OCI-M1 (cell line): ENCODE data around the gene SIGLEC10.

ENCODE experiments used
- DNase-seq: peaks from one replicate; lab custom pipeline; 2025; lab: John Stamatoyannopoulos, UW

Gene SIGLEC10

DNA sequence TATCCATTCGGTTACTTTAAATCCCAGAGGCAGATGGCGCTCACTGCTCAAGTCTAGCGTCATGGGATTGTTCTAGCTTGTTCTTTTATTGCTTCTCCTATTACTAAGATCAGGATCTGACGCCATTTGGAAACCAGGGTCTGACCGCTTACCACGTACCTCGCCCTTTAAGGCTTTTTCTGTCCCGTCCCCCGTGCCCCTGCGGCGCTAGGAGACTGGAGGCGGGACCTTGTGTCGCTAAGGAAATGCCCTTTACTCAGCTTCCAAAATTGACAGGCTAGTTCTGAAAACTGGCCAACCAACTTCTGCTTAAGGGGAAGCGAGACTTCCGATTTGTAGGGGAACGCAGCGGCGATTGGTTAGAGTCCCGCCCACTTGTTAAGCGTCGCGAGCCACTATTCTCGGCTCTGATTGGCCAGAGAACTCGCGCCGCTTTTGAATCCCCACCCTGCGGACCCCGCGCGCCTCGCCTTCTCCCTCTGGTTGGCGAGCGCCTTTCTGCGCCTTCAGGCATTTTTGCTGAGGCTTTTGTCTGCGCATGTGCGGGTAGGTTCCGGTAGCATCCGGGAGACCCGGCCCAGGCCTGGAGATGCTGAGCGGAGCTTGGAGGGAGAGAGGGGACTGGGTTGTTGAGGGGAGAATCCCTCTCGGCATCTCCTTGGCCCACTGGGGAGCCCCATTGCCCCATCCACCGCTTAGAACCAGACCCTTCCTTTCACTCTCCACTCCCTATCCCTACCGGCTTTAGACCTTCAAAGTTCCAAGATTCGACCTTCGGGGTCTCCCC lies 23.2 kb downstream of the SIGLEC10 start:
- peak; percentile 100 for DNase-seq

DNA sequence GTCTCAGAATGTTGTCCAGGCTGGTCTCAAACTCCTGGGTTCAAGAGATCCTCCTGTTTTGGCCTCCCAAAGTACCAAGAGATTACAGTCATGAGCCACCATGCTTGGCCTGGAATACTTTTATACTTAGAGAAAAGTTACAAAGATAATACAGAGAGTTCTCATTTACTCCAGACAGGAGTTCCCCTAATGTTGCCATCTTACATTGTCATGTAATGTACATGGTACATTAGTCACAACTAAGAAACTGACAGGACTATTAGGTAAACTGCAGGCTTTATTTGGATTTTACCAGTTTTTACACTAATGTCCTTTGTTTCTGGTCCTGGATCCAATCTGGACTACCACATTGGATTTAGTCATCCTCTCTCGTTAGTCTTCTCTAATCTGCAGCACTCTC lies 24.7 kb downstream of the SIGLEC10 start:
- no peak for DNase-seq

DNA sequence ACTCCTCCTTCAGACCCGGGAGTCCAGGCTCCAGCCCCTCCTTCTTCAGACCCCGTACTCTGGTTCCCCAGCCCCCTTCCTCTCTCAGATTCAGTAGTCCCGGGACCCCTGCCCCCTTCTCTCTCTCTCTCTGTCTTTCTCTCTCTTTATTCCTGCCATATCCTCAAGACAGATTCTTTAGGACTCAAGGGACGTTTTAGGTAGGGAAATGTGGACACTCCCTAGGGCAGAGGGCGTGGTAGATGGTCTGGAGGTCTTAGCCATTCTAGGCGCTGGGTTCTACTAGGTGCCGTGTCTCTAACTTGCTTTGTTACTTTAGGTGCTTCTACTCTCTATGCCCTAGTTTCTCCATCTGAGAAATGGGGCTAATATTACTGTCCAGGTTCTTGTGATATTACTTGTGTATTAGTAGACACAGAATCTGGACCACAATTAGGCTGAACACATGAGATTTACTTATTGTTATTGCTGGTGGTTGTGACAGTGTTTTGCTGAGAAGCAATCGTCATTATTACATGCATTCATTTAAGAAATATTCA lies 26.3 kb downstream of the SIGLEC10 start:
- DNase-seq: no peak

DNA sequence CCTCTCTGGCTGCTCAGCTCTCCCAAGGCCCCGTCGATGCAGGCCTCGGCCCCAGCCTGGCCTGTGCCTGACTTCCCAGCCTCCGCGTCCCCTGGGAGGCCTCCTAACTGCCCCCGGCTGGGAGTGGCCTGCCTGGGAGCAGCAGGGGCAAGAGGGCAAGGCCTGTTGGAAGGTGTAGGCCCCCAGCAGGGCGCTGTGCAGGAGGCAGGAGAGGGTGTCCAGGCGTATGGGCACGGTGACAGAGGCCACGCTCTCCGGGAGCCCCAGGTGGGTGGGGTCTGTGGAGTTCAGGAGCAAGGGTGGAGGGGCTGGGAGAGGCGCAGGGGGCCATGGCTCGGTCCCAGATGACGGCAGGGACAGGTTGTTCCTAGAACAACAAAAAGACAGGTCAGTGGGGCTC lies 28.3 kb downstream of the SIGLEC10 start:
- no peak for DNase-seq

DNA sequence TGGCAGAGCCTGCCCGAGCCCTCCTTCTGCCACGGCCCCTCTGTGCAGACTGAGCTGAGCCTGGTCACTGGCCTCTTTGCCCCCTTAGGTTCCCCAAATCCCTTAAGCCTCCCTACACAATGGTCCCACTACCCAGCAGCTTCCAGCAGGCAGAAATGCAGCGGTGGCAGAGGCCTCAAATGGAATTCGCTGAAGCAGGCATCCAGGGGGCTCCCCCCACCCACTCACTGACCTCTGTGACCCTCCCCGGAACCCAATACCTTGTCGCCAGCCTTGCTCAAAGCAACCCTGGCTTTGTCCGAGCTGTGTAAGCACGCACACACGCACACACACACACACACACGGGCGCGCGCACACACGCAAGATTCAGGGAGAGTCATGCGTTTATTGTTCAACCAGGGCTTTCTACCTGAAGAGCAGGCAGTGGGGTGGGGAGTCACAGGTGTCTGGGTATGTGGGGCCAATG lies 29.5 kb downstream of the SIGLEC10 start, which contains the start of gene LIM2:
TSS of gene LIM2 (minus strand) at position 51 of the 466 bp plus-strand sequence. CDS start 531 bp downstream, outside the sequence.
- no peak for DNase-seq

DNA sequence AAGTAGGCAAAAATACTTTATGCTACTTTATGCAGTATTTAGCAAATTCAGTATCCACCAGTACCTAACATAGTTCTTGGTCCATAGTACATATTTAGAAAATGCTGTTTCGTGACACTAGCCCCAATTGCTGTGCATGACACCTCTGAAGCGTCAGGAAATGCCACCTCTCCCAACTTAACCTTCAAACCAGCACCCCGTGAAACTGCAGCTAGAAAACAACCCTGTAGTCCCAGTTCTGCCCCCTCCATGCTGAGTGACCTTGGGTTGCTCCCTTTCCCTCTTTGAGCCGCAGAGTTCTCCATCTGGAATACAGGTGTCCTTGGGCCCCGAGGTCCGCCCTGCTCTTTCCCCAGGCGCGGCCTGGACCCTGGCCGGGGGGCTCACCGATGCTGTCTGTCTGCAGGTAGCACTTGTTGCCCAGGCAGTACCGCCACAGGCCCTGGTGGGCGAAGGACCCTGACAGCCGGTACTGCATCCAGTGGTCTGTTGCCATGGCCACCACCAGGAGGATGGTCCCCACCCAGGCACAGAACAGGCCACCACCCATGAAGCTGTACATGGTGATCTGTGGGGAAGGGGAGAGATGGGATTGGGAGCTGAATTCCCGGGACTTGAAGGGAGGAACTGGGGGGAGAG lies 30.4 kb downstream of the SIGLEC10 start:
- DNase-seq: no peak

DNA sequence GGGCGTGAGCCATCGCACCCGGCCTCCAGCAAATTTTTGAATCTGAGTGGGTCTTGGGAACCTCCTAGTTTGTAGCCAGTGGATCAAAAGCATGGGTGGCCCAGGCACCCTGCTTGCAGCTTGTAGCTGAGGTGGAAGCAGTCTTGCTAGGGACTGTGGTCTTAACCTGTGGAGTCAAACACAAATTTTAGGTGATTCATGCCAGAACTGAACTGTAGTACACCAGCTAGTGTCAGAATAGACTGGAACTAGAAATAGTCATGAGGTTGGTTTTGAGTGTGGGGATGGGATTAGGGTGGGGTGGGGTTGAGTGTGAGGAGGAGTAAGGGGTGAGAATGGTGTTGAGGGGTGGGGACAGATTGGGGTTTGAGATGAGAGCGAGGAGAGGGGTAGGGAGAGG lies 35.4 kb downstream of the SIGLEC10 start:
- no peak for DNase-seq

DNA sequence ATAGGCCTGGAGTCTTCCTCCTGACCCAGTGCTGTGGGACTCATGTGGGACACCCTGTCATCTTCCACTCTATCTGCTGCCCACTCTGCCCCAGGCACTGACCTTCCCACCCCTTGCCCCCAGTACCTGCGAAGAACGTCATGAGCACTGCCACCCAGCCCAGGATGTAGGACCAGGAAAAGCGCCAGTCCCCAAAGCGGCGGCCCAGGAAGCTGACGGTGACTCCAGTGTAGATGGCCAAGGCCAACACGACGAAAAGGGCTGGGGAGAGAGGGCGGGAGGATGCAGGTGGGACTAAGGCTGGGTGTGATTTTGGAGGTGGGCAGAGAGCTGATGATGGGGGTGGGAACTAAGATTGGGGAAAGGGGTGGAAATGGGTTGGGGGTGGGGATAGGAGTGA lies 37.1 kb downstream of the SIGLEC10 start:
- no peak for DNase-seq

DNA sequence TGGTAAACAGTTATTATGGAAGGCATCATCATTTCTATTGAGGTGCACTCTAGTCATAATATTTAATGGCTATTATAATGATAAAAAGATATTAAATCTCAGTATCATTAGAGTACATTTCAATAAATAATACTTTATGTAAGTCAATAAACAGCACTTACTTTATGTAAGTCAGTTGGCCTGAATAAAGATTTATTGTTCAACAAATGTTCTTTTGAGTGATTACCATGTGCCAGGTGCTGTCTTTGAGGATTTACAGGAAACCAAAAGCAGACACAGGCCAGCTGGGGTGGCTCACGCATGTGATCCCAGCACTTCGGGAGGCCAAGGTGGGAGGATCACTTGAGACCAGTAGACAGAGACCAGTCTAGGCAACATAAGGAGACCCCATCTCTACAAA lies 40.0 kb downstream of the SIGLEC10 start:
- DNase-seq: no peak

DNA sequence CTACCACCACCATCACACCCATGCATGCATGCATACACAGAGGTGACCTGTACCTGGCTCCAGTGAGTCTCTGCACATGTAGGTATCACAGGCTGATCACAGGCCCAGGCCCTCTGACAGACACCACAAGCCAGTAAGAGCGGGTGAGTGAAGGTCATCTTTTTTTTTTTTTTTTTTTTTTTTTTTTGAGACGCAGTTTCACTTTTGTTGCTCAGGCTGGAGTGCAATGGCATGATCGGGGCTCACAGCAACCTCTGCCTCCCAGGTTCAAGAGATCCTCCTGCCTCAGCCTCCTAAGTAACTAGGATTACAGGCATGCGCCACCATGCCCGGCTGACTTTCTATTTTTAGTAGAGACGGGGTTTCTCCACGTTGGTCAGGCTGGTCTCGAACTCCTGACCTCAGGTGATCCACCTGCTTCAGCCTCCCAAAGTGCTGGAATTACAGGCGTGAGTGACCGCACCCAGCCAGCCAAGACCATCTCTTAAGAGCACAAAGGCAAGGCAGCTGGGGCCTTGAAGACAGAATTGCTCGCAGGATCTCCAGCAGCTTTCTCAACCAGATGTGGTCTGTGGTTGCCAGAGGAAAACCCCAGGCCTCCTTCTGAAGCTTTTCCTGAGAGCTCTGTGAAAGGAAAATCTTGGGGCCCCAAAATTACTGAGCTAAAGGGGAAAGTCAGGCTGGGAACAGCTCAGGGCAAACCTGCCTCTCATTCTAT lies 41.8 kb downstream of the SIGLEC10 start:
- no peak for DNase-seq

DNA sequence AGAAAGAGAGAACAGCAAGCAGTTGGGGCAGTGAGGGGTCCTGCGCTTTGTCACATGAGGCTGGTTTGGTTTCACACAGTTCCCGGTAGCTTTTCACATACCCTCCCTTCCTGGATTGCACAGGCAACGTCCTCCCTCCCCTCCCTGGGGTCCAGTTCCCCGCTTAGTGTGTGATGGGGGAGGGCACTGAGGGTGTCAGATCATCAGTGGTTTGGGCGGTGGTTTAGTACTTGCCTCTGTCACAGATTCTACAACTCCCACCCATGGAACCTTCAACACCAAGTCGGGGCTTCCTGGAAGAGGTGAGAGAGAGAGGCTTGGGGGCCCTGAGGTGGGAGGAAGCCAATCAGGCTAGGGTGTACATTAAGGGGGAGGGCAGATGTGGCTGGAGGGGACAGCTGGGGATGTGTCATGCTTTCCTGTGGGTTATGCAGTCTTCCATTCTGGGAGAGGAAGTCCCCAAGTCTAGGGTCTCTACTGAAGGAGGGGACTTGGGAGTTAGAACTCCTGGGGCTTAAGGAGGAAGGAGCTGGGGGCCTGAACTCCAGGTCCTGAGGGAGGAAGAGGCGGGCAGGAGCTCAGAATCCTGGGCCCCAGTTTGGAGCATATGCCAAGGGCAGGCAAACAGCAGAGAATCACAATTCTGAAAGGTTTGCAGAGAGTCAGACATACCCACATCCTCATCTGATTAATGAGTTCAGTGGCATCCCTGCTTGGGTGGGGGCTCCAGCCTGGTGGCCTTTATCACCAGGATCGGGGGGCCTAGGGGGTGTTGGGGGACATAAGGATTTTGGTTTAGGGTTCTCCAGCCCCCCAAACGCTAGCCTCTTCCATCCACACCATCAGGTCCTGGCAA lies 44.6 kb downstream of the SIGLEC10 start, which contains the start of gene NKG7:
TSS of gene NKG7 (minus strand) at position 6 of the 856 bp plus-strand sequence. CDS start 119 bp downstream, outside the sequence.
- peak; percentile 74 for DNase-seq

DNA sequence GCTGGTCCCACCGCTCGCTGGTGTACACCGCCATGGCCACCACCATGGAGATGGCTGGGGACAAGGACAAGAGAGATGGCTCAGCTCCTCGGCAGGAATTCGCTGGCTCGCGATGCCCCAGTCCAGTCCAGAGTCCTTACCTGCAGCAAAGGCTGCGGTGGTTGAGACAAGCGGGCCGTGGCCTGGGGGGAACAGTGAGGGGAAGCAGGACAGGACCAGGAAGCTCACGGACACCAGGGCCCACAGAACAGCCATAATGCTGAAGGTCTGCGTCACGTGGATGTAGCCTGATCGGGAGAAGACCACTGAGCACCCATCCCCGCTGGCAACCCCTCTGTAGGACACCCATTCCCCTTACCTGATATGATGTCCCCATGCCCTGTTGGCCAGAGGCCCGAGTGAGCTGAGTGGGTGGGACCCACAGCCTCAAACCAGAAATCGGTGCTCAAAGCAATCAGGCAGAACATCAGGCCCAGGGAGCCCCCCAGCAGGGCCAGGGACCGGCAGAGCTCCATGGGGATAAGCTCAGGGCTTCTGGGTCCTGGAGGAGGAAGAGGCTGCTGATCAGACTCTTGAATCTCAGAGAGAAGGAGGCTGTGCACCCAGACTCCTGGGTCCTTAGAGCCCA lies 45.3 kb downstream of the SIGLEC10 start:
- DNase-seq: no peak

DNA sequence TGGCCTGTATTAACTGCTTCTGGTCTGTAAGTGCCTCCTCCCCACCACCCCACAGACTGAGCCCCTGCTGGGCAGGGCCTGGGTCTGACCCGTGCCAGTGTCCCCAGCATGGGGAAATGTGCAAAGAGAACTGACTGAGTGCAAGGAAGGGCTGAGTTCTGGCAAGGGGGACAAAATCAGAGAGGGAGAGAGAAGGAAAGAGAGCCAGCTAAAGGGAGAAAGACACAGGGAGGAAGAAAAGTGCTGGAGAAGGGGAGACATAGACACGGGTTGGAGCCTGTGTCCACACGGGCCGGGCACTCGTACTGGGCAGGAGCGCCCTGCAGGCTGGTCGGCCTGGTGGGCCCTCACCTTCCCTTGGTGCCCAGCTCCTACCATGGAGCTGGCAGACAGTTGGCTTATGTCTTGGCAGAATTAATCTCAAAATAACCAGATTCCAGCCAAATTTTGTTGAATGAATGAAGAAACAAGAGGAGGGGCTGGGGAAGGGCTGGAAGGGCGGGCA lies 46.2 kb downstream of the SIGLEC10 start:
- DNase-seq: no peak

DNA sequence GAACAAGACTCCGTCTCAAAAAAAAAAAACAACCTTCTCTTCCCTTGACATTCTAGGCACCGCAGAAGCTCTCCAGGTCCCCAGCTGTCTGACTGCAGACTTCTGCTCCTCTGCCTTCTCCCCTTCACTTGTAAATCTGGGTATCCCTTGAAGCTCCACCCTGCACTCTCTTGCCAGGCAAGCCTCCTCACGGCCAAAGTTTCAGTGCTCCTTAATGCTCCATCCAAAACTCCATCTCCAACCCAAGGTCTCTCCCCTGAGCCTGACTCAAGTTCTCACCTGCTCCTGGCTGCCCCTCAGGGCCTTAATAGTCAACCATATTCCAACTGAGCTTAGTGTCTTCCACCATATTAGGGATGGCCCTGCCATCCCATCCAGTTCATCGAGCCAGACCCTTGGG lies 47.2 kb downstream of the SIGLEC10 start:
- no peak for DNase-seq

DNA sequence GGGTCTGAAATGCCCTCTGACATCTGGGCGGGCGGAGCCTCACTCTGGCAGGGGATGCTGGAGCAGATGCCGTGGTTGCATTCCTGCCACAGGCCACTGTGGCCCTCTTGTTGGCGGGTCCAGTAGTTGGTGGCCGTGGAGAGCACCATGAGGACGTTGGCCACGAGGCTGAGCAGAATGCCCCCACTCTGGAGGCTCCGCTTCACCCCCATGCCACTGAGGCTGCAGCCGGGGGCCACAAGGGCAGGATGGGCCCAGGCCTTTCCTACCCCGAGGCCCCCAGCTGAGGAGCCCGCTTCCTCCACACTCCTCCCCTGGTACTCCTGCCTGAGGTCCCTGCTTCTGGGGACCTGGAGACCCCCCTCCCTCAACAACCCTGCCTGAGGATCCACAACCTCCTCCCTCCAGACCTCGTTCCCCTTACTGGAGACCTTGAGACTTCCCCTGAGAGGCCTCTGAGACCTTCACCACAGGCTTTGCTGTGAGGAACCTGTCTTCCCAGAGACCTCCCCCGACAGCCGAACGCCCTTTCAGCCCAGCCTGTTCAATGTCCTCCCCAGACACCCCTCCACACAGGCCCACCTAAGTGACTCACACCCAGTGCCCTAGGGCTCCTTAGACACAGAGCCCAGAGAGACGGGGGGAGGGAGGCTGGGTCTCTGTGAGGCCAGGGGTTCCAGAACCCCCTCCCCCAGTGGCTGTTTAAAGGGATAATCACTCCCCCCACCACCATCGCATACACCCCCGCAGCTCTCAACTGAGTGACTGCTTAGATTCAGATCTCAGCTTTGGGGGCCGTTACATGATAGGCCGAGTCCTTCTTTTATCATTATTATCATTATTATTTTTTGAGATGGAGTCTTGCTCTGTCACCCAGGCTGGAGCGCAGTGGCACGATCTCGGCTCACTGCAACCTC lies 48.8 kb downstream of the SIGLEC10 start, which contains the start of gene CLDND2:
TSS of gene CLDND2 (minus strand) at position 638 of the 917 bp plus-strand sequence. CDS start at position 212, 426 bp downstream.
- DNase-seq: peak; percentile 36

DNA sequence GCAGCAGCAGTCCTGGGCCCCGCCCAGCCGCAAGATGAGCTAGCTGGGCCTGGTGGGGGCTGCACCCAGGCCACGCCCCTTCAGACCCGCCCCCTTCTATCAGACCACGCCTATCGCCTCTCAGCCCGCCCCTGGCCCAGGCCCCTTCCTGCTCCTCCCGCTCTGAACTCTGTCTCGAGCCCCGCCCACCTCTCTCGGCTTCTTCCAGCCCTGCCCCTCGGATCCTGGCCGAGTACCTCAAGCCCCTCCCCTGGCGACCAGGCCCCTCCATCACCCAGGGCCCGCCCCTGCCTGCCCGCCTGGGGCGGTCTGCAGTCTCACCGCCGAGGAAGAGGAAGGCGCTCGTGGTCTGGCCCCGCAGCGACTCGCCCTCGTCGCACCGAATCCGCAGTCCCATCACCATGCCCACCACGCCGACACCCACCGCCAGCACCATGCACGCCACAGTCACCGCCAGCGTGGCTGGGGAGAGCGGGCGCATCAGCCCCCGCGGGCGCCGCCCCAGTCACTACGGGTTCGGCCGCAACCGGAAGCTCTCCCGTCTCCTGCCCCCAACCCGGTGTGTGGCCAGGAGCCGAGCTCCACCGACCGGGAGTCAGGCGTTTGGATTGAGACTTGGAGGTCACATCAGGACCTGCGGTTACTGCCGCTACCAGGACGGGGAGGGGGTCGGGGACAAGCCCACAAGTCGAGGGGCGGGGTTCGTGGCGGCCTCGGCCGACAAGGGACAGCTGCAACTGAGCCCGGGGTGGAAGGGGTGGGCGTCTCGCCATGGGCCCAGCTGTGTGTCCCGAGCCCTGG lies 49.7 kb downstream of the SIGLEC10 start:
- peak; percentile 100 for DNase-seq

DNA sequence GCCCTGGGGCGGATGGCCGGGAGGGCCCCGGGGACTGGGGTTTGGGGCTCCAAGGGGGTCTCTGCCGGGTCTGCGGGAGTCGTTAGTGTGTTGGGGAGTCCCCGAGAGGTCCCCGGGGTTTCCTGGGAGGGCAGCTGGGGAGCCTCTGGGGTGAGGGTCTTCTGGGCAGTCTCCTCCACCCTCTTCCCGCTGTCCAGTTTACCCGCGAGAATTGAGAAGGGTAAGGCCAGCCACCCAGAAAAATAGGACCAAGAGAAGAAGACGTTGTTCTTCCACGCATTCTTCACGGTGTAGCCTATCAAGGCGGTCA lies 50.2 kb downstream of the SIGLEC10 start:
- no peak for DNase-seq

DNA sequence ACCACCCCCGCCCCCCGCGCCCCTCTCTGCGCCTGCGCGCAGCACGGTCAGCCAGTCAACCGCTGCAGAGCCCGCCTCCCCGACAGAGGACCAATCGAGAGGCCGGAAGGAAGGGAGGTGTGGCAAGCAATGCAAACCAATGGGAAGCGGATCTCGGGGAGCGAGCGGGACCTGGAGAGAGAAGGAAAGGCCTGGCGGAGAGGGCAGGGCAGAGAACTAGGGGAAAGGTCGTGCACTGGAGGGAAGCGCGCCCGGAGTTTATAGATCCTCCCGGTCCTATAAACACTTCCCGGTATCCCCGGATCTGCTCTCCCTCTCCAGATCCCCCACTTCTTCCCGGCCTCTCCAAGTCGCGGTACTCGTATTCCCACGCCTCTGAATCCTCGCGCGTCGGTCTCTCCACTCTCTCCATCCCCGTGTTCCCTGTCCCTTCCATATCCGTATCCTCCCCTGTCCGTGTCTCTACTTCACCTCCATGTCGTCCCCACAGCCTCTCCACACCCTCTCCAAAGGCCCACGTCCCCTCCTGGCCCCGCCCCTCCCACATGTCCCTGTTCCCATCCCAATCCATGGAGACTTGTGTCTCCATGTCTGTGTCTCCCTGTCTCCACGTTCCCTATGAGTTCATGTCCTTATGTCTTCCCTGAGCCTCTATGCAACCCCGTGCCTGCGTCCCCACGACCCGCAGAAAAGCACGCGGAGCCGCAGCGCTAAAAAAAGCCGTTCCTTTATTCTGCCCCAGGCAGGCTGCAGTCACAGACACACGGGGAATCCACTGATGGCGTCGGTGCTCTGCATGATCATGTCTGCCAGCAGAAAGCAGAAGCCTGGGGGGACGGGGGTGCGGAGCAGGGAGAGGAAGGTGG lies 50.8 kb downstream of the SIGLEC10 start:
- peak; percentile 99 for DNase-seq
